Lung (tissue), 12 donors: ENCODE data around the gene C10orf53. TPM values are rescaled to one million over a fixed set of nuclear protein-coding genes. Genes with fewer than 3 reads are reported as not detected.

ENCODE experiments used
- ATAC-seq: fragments of 200-7000 bp; cut with Tn5 transposase; one replicate; pipeline ENCODE4 v1.9.1; 2020; ENCODE audit warnings: moderate number of reproducible peaks; ENCODE audit not compliant: insufficient read depth, low FRiP score
- DNase-seq, 3 donors: peaks; one replicate each; pipeline ENCODE4 v3.0.0-alpha.2; 2013 to 2017
- H3K27ac ChIP-seq, 2 donors: one replicate each; pipeline ENCODE4 v1.5.1; 2013; ENCODE audit warnings: mild to moderate bottlenecking in 2 of 2, moderate library complexity in 2 of 2, control low read depth in 1 of 2, inconsistent platforms in 1 of 2, low read depth in 1 of 2, low read length in 1 of 2
- H3K27me3 ChIP-seq, 3 donors: one replicate each; pipeline ENCODE4 v1.5.1; 2013; ENCODE audit warnings: low read length in 2 of 3; ENCODE audit not compliant: control insufficient read depth in 3 of 3, insufficient read depth in 3 of 3
- H3K36me3 ChIP-seq, 4 donors: one replicate each; pipeline ENCODE4 v1.5.1; 2013; ENCODE audit warnings: low read length in 4 of 4, mild to moderate bottlenecking in 1 of 4, moderate library complexity in 1 of 4; ENCODE audit not compliant: control insufficient read depth in 4 of 4, insufficient read depth in 4 of 4
- H3K4me1 ChIP-seq, 5 donors: one replicate each; pipeline ENCODE4 v1.5.1; 2013; ENCODE audit warnings: low read length in 5 of 5, mild to moderate bottlenecking in 2 of 5, moderate library complexity in 1 of 5; ENCODE audit not compliant: control insufficient read depth in 5 of 5, insufficient read depth in 5 of 5
- H3K4me3 ChIP-seq: one replicate; pipeline ENCODE4 v1.5.1; 2013; ENCODE audit warnings: mild to moderate bottlenecking, control low read depth, moderate library complexity
- H3K9ac ChIP-seq, 2 donors: one replicate each; pipeline ENCODE4 v1.5.1; 2013; ENCODE audit warnings: low read length in 2 of 2, control low read depth in 1 of 2; ENCODE audit not compliant: insufficient read depth in 1 of 2
- H3K9me3 ChIP-seq, 4 donors: one replicate each; pipeline ENCODE4 v1.5.1; 2013; ENCODE audit warnings: low read length in 3 of 4, mild to moderate bottlenecking in 1 of 4, moderate library complexity in 1 of 4; ENCODE audit not compliant: control insufficient read depth in 4 of 4, insufficient read depth in 3 of 4
- CTCF ChIP-seq: IDR thresholded peaks from 2 replicates; pipeline ENCODE4 v1.5.1; 2012; ENCODE audit warnings: mild to moderate bottlenecking; ENCODE audit errors: control extremely low read depth, extremely low read depth
- WGBS, 2 donors: extraction: QIAGEN DNeasy Blood & Tissue Kit; methylation state at CpG; one replicate each; pipeline ENCODE4 v1.1.7; 2013; 5-methylcytosine and 5-hydroxymethylcytosine counted together
- polyA plus RNA-seq, 2 donors: library from polyadenylated mRNA; stranded (reverse); fragments of 200-250 nt; gene quantifications; one replicate each; pipeline ENCODE4 v1.2.1, GENCODE V29; 2013
- total RNA-seq, 2 donors: library from RNA; depleted of rRNA in 1 of 2; stranded (reverse); fragments of >200 nt in 1 of 2; gene quantifications; one replicate each; pipeline ENCODE4 v1.2.1, GENCODE V29; 2014 to 2021
- donor health status: control.
- donor health status: control.
- donor health status: Bipolar disorder and iron deficiency.
- donor health status: healthy.
- donor health status: DM: yes; HTN: yes; CAD: no.

The C10orf53 gene
- total and polyA plus RNA-seq, 4 donors = 0.09 to 0.11 TPM; not detected in 2

- ATAC-seq = no peak
- no peaks in the 10 kb centered on the region for H3K4me1 ChIP-seq
- H3K4me3 ChIP-seq = no peak overlapping the region
- 85 to 90% methylated on average over 5 of the region's 5 CpGs for WGBS, 2 donors
- H3K9ac ChIP-seq = no peak overlapping the region
- peaks cover 0 to 5% (median 0%) of the 10 kb centered on the region in 4 donors for H3K9me3 ChIP-seq
- TF ChIP-seq CTCF = no peak
- H3K27me3 ChIP-seq = peaks cover 0 to 13% (median 3%) of the 10 kb centered on the region in 3 donors
- H3K36me3 ChIP-seq = no peaks in the 10 kb centered on the region
- DNase-seq = no peak
- H3K27ac ChIP-seq = no peak overlapping the region
Measured at GRCh38 chr10:49643241-49644034, 36.0 kb upstream of the C10orf53 start.

GRCh38 chr10:49644035-49644646, 35.3 kb upstream of the C10orf53 start:
- Histone ChIP-seq H3K4me1 (no peaks in the 10 kb centered on the region), H3K9ac (no peak overlapping the region), H3K27ac (no peak overlapping the region), H3K27me3 (peaks cover 0 to 11% (median 3%) of the 10 kb centered on the region in 3 donors), H3K4me3 (no peak overlapping the region), H3K36me3 (no peaks in the 10 kb centered on the region), H3K9me3 (peaks cover 0 to 5% (median 0%) of the 10 kb centered on the region in 4 donors)
- TF ChIP-seq CTCF = no peak
- ATAC-seq (no peak), DNase-seq (no peak)
- WGBS, 2 donors = 78 to 83% methylated on average over 7 of the region's 7 CpGs

GRCh38 chr10:49645417-49645816, 34.0 kb upstream of the C10orf53 start:
- H3K9ac ChIP-seq = no peak overlapping the region
- H3K27ac ChIP-seq = no peak overlapping the region
- WGBS, 2 donors = 78 to 81% methylated on average over 8 of the region's 8 CpGs
- H3K27me3 ChIP-seq = peaks cover 0 to 2% (median 0%) of the 10 kb centered on the region in 3 donors
- no peaks in the 10 kb centered on the region for H3K4me1 ChIP-seq
- no peaks in the 10 kb centered on the region for H3K36me3 ChIP-seq
- TF ChIP-seq CTCF = no peak
- no peak for ATAC-seq
- H3K9me3 ChIP-seq = peaks cover 0 to 5% (median 0%) of the 10 kb centered on the region in 4 donors
- DNase-seq = no peak
- H3K4me3 ChIP-seq = no peak overlapping the region
